H1 (cell line): Measurements from ENCODE around the gene PCNX3. TPM values are rescaled to one million over a fixed set of nuclear protein-coding genes. Genes with fewer than 3 reads are reported as not detected.

Source experiments
- CTCF ChIA-PET: fragments of 300-600 bp; sonication (Branson Sonifier 250); formaldehyde crosslinking; loops from one replicate; lab custom pipeline; 2021; ENCODE audit not compliant: partially characterized antibody; lab: Charles Lee
- POLR2A ChIA-PET: fragments of 300-600 bp; sonication (Branson Sonifier 250); formaldehyde crosslinking; loops from one replicate; lab custom pipeline; 2021; ENCODE audit warnings: inconsistent platforms; ENCODE audit not compliant: partially characterized antibody; lab: Charles Lee
- DNase-seq, 2 experiments: peaks; one replicate each; pipeline versions ENCODE4 v3.0.0 to v3.0.0-alpha.2; 2010 to 2022; ENCODE audit warnings: low spot score in 2 of 2, low read depth in 1 of 2, mixed read lengths in 1 of 2
- FAIRE-seq: peaks from 2 replicates; lab custom pipeline; 2011; peaks lifted over from hg19 to GRCh38; lab: Jason Lieb, UNC
- H2AFZ ChIP-seq: 2 replicates; pipeline ENCODE4 v1.8.1; 2012; ENCODE audit warnings: low read length, inconsistent platforms
- H2AK5ac ChIP-seq: 2 replicates; pipeline ENCODE4 v1.6.1; 2013; ENCODE audit warnings: low read depth, low read length
- H2BK120ac ChIP-seq: replicated peaks from 2 replicates; pipeline ENCODE3; 2013; ENCODE audit warnings: low read depth, low read length, inconsistent platforms
- H2BK12ac ChIP-seq: 2 replicates; pipeline ENCODE4 v1.6.1; 2013; ENCODE audit warnings: low read depth, low read length
- H2BK15ac ChIP-seq: 2 replicates; pipeline ENCODE4 v1.6.1; 2013; ENCODE audit warnings: low read length
- H2BK20ac ChIP-seq: 2 replicates; pipeline ENCODE4 v1.6.1; 2013; ENCODE audit warnings: low read length
- H2BK5ac ChIP-seq: 2 replicates; pipeline ENCODE4 v1.6.1; 2013; ENCODE audit warnings: low read depth, low read length
- H3K14ac ChIP-seq: 2 replicates; pipeline ENCODE4 v1.6.1; 2013; ENCODE audit warnings: inconsistent platforms; ENCODE audit not compliant: insufficient read length
- H3K18ac ChIP-seq: 2 replicates; pipeline ENCODE4 v1.6.1; 2013; ENCODE audit warnings: low read length; ENCODE audit errors: extremely low read depth
- H3K23ac ChIP-seq: 2 replicates; pipeline ENCODE4 v1.6.1; 2013; ENCODE audit warnings: inconsistent platforms; ENCODE audit not compliant: insufficient read length
- H3K23me2 ChIP-seq: 2 replicates; pipeline ENCODE4 v1.6.1; 2013; ENCODE audit warnings: low read depth, low read length
- H3K27ac ChIP-seq: 2 replicates; pipeline ENCODE4 v1.6.1; 2011; ENCODE audit warnings: low read depth, low read length, inconsistent platforms
- H3K27me3 ChIP-seq, 4 experiments: replicated peaks in 1 of 4; 1 replicate in 1 of 4; 2 replicates in 3 of 4; pipeline versions ENCODE4 v1.6.1 to v1.8.1; 2011 to 2013; ENCODE audit warnings: low read length in 3 of 4, mild to moderate bottlenecking in 3 of 4, inconsistent platforms in 2 of 4, mixed read lengths in 2 of 4, moderate library complexity in 1 of 4; ENCODE audit not compliant: control insufficient read depth in 3 of 4, insufficient read depth in 3 of 4; ENCODE audit errors: extremely low read depth in 1 of 4
- H3K36me3 ChIP-seq, 4 experiments: 2 replicates each; pipeline versions ENCODE4 v1.6.1 to v1.8.1; 2011 to 2013; ENCODE audit warnings: mild to moderate bottlenecking in 4 of 4, low read length in 3 of 4, moderate library complexity in 2 of 4, control low read depth in 1 of 4, inconsistent platforms in 1 of 4; ENCODE audit not compliant: insufficient read depth in 4 of 4, control insufficient read depth in 2 of 4
- H3K4ac ChIP-seq: replicated peaks from 2 replicates; pipeline ENCODE3; 2013; ENCODE audit warnings: low read length, low read depth, mixed read lengths, inconsistent platforms; ENCODE audit not compliant: insufficient read length
- H3K4me1 ChIP-seq, 4 experiments: replicated peaks in 1 of 4; 1 replicate in 1 of 4; 2 replicates in 3 of 4; pipeline versions ENCODE4 v1.6.1 to v1.8.1; 2011 to 2013; ENCODE audit warnings: low read length in 3 of 4, inconsistent platforms in 2 of 4, mixed read lengths in 1 of 4; ENCODE audit not compliant: insufficient read depth in 4 of 4, control insufficient read depth in 3 of 4
- H3K4me2 ChIP-seq, 2 experiments: 2 replicates each; pipeline versions ENCODE4 v1.6.1 to v1.8.1; 2011 to 2013; ENCODE audit warnings: low read depth in 2 of 2, low read length in 2 of 2, control low read depth in 1 of 2, inconsistent platforms in 1 of 2, mild to moderate bottlenecking in 1 of 2; ENCODE audit not compliant: insufficient read depth in 1 of 2
- H3K4me3 ChIP-seq, 4 experiments: fragments of 200-600, 300-600 bp in 1 of 4; sonication (generic), shearing (Covaris generic), sonication (Bioruptor Twin) in 1 of 4; 2 replicates each; pipeline versions ENCODE4 v1.5.1 to v1.8.1; 2011 to 2016; ENCODE audit warnings: low read length in 4 of 4, low read depth in 3 of 4, control low read depth in 2 of 4, inconsistent platforms in 2 of 4, mild to moderate bottlenecking in 2 of 4, mixed read lengths in 1 of 4, moderate library complexity in 1 of 4; ENCODE audit not compliant: insufficient read depth in 2 of 4; ENCODE audit errors: extremely low read depth in 1 of 4
- H3K56ac ChIP-seq: replicated peaks from 2 replicates; pipeline ENCODE3; 2013; ENCODE audit warnings: low read depth, mild to moderate bottlenecking, mixed read lengths, low read length, inconsistent platforms; ENCODE audit not compliant: insufficient read length
- H3K79me1 ChIP-seq: 2 replicates; pipeline ENCODE4 v1.6.1; 2013; ENCODE audit warnings: low read depth, low read length, control low read depth
- H3K79me2 ChIP-seq, 2 experiments: 2 replicates each; pipeline versions ENCODE4 v1.6.1 to v1.8.1; 2012 to 2013; ENCODE audit warnings: low read length in 2 of 2, mild to moderate bottlenecking in 2 of 2, inconsistent platforms in 1 of 2; ENCODE audit not compliant: insufficient read depth in 2 of 2, control insufficient read depth in 1 of 2
- H3K9ac ChIP-seq, 4 experiments: replicated peaks in 1 of 4; 1 replicate in 1 of 4; 2 replicates in 3 of 4; pipeline versions ENCODE4 v1.6.1 to v1.8.1; 2011 to 2013; ENCODE audit warnings: low read depth in 3 of 4, low read length in 3 of 4, control low read depth in 2 of 4, mild to moderate bottlenecking in 2 of 4, moderate library complexity in 2 of 4, inconsistent platforms in 1 of 4; ENCODE audit errors: extremely low read depth in 1 of 4
- H3K9me3 ChIP-seq, 2 experiments: 2 replicates each; pipeline versions ENCODE4 v1.6.1 to v1.8.1; 2012 to 2013; ENCODE audit warnings: mild to moderate bottlenecking in 2 of 2, moderate library complexity in 2 of 2, control low read depth in 1 of 2, inconsistent platforms in 1 of 2, low read depth in 1 of 2, low read length in 1 of 2, mixed read lengths in 1 of 2; ENCODE audit not compliant: insufficient read depth in 2 of 2
- H4K20me1 ChIP-seq, 2 experiments: replicated peaks in 1 of 2; 2 replicates each; pipeline versions ENCODE3 to v1.8.1; 2011 to 2013; ENCODE audit warnings: inconsistent platforms in 2 of 2, low read length in 2 of 2, mild to moderate bottlenecking in 1 of 2; ENCODE audit not compliant: insufficient read depth in 2 of 2, control insufficient read depth in 1 of 2
- H4K5ac ChIP-seq: 2 replicates; pipeline ENCODE4 v1.6.1; 2013; ENCODE audit warnings: low read length, low read depth, mixed read lengths, inconsistent platforms; ENCODE audit not compliant: insufficient read length
- H4K8ac ChIP-seq: 2 replicates; pipeline ENCODE4 v1.8.0; 2013; ENCODE audit warnings: mild to moderate bottlenecking, moderate library complexity, low read length, inconsistent platforms; ENCODE audit not compliant: insufficient read depth; ENCODE audit errors: extremely low read depth
- H4K91ac ChIP-seq: replicated peaks from 2 replicates; pipeline ENCODE3; 2013; ENCODE audit warnings: low read length, mixed read lengths, inconsistent platforms; ENCODE audit not compliant: insufficient read length
- ASH2L ChIP-seq: fragments of 200-600, 300-600 bp; sonication (generic); IDR thresholded peaks from one replicate; pipeline ENCODE4 v1.7.1; 2017; ENCODE audit warnings: low read length
- SIN3A ChIP-seq, 2 experiments: IDR thresholded peaks in 1 of 2; conservative IDR thresholded peaks in 1 of 2; 2 replicates each; pipeline ENCODE4 v1.6.1; 2011 to 2012; ENCODE audit warnings: low read length in 2 of 2, improper control_type of control experiment in 1 of 2, low read depth in 1 of 2, mild to moderate bottlenecking in 1 of 2
- WGBS, 2 experiments: shearing (Covaris generic) in 1 of 2; methylation state at CpG; one replicate each; pipeline versions ENCODE4 v1.1.6 to v1.1.7; 2013 to 2015; ENCODE audit warnings: low lambda C conversion rate in 2 of 2, mixed read lengths in 2 of 2, inconsistent platforms in 1 of 2, low coverage in 1 of 2, missing lambda C conversion rate in 1 of 2; ENCODE audit not compliant: insufficient replicate concordance in 2 of 2, insufficient coverage in 1 of 2, insufficient read length in 1 of 2; ENCODE audit errors: extremely low coverage in 1 of 2, missing lambda C conversion rate in 1 of 2; 5-methylcytosine and 5-hydroxymethylcytosine counted together
- polyA plus RNA-seq, 7 experiments: library from polyadenylated mRNA; depleted of rRNA in 3 of 7; stranded (reverse) in 5 of 7; unstranded in 2 of 7; fragments of >200 nt in 5 of 7; fragments of 200-250 nt in 2 of 7; gene quantifications; 1 replicate in 5 of 7; 2 replicates in 1 of 7; 4 replicates in 1 of 7; pipeline versions ENCODE4 v1.2.1 to v1.2.3, GENCODE V29; 2011 to 2013; ENCODE audit warnings: missing spikeins in 2 of 7, mixed read lengths in 2 of 7
- total RNA-seq: library from RNA; stranded (reverse); fragmentation: NEBNext Ultra II Directional; extraction: Animal tissue kit (Norgen Biotek cat#: 25700); gene quantifications from 2 replicates; pipeline ENCODE4 v1.2.1, GENCODE V29; 2021

Gene PCNX3
- total and polyA plus RNA-seq, 2 of the 8 experiments (the other 6 are each of a cell fraction or from before 2014, with no cell fraction given) = 27.2 to 38.8 TPM

- POLR2A ChIA-PET = interaction anchor here (1.2 to 5.7 kb wide), 13 partner anchors 10 to 243 kb away, joined by 3 to 41 read pairs (median 5); partner anchors contain the start of genes KCNK7, MALAT1 and SIPA1
- TF ChIP-seq ASH2L (no peak), SIN3A (conservative IDR thresholded peaks at IDR 0.05 in 1 of 2, IDR thresholded peaks at IDR 0.05 in 1 of 2; ENCODE audit: low read depth in 1 of 2, low read length in 2 of 2) (peak in 1 of 2 experiments; percentile 52; a peak in 1 of 4 replicates)
- TF ChIP-seq, all 59 proteins: peak for 1
- Histone ChIP-seq H2BK12ac (no peak overlapping the region), H3K4ac (no peak overlapping the region), H2AK5ac (no peak overlapping the region), H3K4me1 (peaks cover 0 to 20% (median 11%) of the 10 kb centered on the region in 4 experiments; a peak in 5 of 7 replicates), H3K4me3 (peak overlapping the region; percentile 63 to 88 (median 86)), H2AFZ (no peak overlapping the region), H4K5ac (no peak overlapping the region), H3K56ac (peak overlapping the region; percentile 92), H3K79me1 (peaks cover 33% of the 10 kb centered on the region), H3K36me3 (peaks cover 3 to 29% (median 18%) of the 10 kb centered on the region in 4 experiments; a peak in 6 of 8 replicates), H3K9ac (peak overlapping the region; percentile 63 to 86 (median 75); a peak in 6 of 7 replicates), H3K23ac (no peak overlapping the region), H3K14ac (no peak overlapping the region), H4K20me1 (peaks cover 8 to 35% of the 10 kb centered on the region in 2 experiments), H3K79me2 (peaks cover 11 to 27% of the 10 kb centered on the region in 2 experiments), H2BK15ac (no peak overlapping the region), H3K23me2 (peaks cover 16% of the 10 kb centered on the region), H3K9me3 (no peaks in the 10 kb centered on the region), H4K91ac (no peak overlapping the region), H3K27me3 (no peaks in the 10 kb centered on the region), H3K18ac (no peak overlapping the region), H3K4me2 (peak overlapping the region; percentile 87 to 98), H4K8ac (no peak overlapping the region; the same call in 1 of the 2 replicates), H2BK120ac (no peak overlapping the region), H2BK20ac (no peak overlapping the region), H3K27ac (peak overlapping the region; percentile 20; the same call in 1 of the 2 replicates), H2BK5ac (peak overlapping the region; percentile 86; the same call in 1 of the 2 replicates)
- WGBS, 2 experiments = 16% methylated on average over 9 of the region's 50 CpGs; no CpG with 5 or more reads in 1 of the 2 experiments
- FAIRE-seq (no peak), DNase-seq (no peak)
- CTCF ChIA-PET = interaction anchor here (0.8 to 3.8 kb wide), 10 partner anchors 12 to 43 kb away, joined by 3 to 30 read pairs (median 5); partner anchors contain the start of gene SIPA1
Observed at GRCh38 chr11:65615950-65616574, 486 bp downstream of the PCNX3 start.
